H1 (cell line): ENCODE results near the gene CD48. TPM values are rescaled to one million over a fixed set of nuclear protein-coding genes. Genes with fewer than 3 reads are reported as not detected.

ENCODE experiments used
- BRCA1 ChIP-seq: IDR thresholded peaks from 2 replicates; pipeline ENCODE4 v1.6.1; 2012; ENCODE audit warnings: low read depth, low read length, improper control_type of control experiment
- CTBP2 ChIP-seq: IDR thresholded peaks from 2 replicates; pipeline ENCODE4 v1.7.0; 2011; ENCODE audit warnings: borderline replicate concordance, mild to moderate bottlenecking, moderate library complexity, mixed read lengths, low read length; ENCODE audit not compliant: insufficient read depth, insufficient read length
- HDAC6 ChIP-seq: IDR thresholded peaks from one replicate; pipeline ENCODE4 v1.7.1; 2012; ENCODE audit warnings: low read depth, mild to moderate bottlenecking, inconsistent platforms, low read length, moderate library complexity
- KDM4A ChIP-seq: IDR thresholded peaks from one replicate; pipeline ENCODE4 v1.7.1; 2012; ENCODE audit warnings: low read depth, mild to moderate bottlenecking, moderate library complexity, low read length, inconsistent platforms; ENCODE audit not compliant: severe bottlenecking
- RBBP5 ChIP-seq: IDR thresholded peaks from 2 replicates; pipeline ENCODE4 v1.7.1; 2012; ENCODE audit warnings: low read depth, mild to moderate bottlenecking, inconsistent platforms, low read length, moderate library complexity, borderline replicate concordance
- SRF ChIP-seq: IDR thresholded peaks from 2 replicates; pipeline ENCODE4 v1.6.1; 2011; ENCODE audit warnings: mild to moderate bottlenecking, low read depth, low read length, moderate library complexity
- polyA plus RNA-seq, 7 experiments: library from polyadenylated mRNA; depleted of rRNA in 3 of 7; stranded (reverse) in 5 of 7; unstranded in 2 of 7; fragments of >200 nt in 5 of 7; fragments of 200-250 nt in 2 of 7; gene quantifications; 1 replicate in 5 of 7; 2 replicates in 1 of 7; 4 replicates in 1 of 7; pipeline versions ENCODE4 v1.2.1 to v1.2.3, GENCODE V29; 2011 to 2013; ENCODE audit warnings: missing spikeins in 2 of 7, mixed read lengths in 2 of 7
- total RNA-seq: library from RNA; stranded (reverse); fragmentation: NEBNext Ultra II Directional; extraction: Animal tissue kit (Norgen Biotek cat#: 25700); gene quantifications from 2 replicates; pipeline ENCODE4 v1.2.1, GENCODE V29; 2021

The CD48 gene
- total and polyA plus RNA-seq, 2 of the 8 experiments (the other 6 are each of a cell fraction or from before 2014, with no cell fraction given): 0.08 TPM; not detected in 1

GRCh38 chr1:160745551-160745950 lies 33.9 kb upstream of the CD48 start (continued):
- TF ChIP-seq CTBP2 (no peak), KDM4A (no peak), SRF (no peak), RBBP5 (no peak), BRCA1 (no peak), HDAC6 (no peak)
